ENCODE data around the gene ALPK3.

ALPK3 gene

GRCh38 chr15:84891339-84891738 lies 74.2 kb downstream of the ALPK3 start:
- TF ChIP-seq CTCF (IDR thresholded peaks at IDR 0.05; ENCODE audit: low read depth, low read length) = no peak
- H3K4me3 ChIP-seq (ENCODE audit: low read depth, low read length) = no peak overlapping the region

GRCh38 chr15:84892786-84893307 lies 75.7 kb downstream of the ALPK3 start:
- no peak overlapping the region for H3K4me3 ChIP-seq (ENCODE audit: low read depth, low read length)
- no peak for TF ChIP-seq CTCF (IDR thresholded peaks at IDR 0.05; ENCODE audit: low read depth, low read length)

GRCh38 chr15:84893607-84894006 lies 76.5 kb downstream of the ALPK3 start:
- TF ChIP-seq CTCF (IDR thresholded peaks at IDR 0.05; ENCODE audit: low read depth, low read length) = no peak
- no peak overlapping the region for H3K4me3 ChIP-seq (ENCODE audit: low read depth, low read length)

- no peak overlapping the region for H3K4me3 ChIP-seq (ENCODE audit: low read depth, low read length)
- no peak for TF ChIP-seq CTCF (IDR thresholded peaks at IDR 0.05; ENCODE audit: low read depth, low read length)
Measured at GRCh38 chr15:84894736-84895425, 77.7 kb downstream of the ALPK3 start.

GRCh38 chr15:84898761-84899160 lies 81.6 kb downstream of the ALPK3 start:
- no peak for TF ChIP-seq CTCF (IDR thresholded peaks at IDR 0.05; ENCODE audit: low read depth, low read length)
- H3K4me3 ChIP-seq (ENCODE audit: low read depth, low read length) = no peak overlapping the region

- H3K4me3 ChIP-seq (ENCODE audit: low read depth, low read length) = no peak overlapping the region
- TF ChIP-seq CTCF (IDR thresholded peaks at IDR 0.05; ENCODE audit: low read depth, low read length) = no peak
Measured at GRCh38 chr15:84899750-84900149, 82.6 kb downstream of the ALPK3 start.

- H3K4me3 ChIP-seq (ENCODE audit: low read depth, low read length) = no peak overlapping the region
- TF ChIP-seq CTCF (IDR thresholded peaks at IDR 0.05; ENCODE audit: low read depth, low read length) = no peak
Measured at GRCh38 chr15:84901540-84901939, 84.4 kb downstream of the ALPK3 start.
